Breast epithelium (tissue), 4 donors: Measurements from ENCODE around the gene INTS6. TPM values are rescaled to one million over a fixed set of nuclear protein-coding genes. Genes with fewer than 3 reads are reported as not detected.

Experiments
- DNase-seq, 2 donors: peaks; one replicate each; pipeline ENCODE4 v3.0.0-alpha.2; 2019; ENCODE audit warnings: low spot score in 2 of 2
- H3K27ac ChIP-seq, 2 donors: fragments of 200-600 bp; sonication (generic) in 1 of 2; one replicate each; pipeline ENCODE4 v1.5.1; 2016 to 2019; ENCODE audit warnings: mild to moderate bottlenecking in 1 of 2
- H3K27me3 ChIP-seq, 2 donors: fragments of 200-600 bp; sonication (generic) in 1 of 2; one replicate each; pipeline versions ENCODE4 v1.5.1 to v1.6.0; 2017 to 2019; ENCODE audit warnings: control low read depth in 1 of 2, mild to moderate bottlenecking in 1 of 2
- H3K36me3 ChIP-seq: fragments of 200-600 bp; one replicate; pipeline ENCODE4 v1.5.1; 2019
- H3K4me1 ChIP-seq, 2 donors: fragments of 200-600 bp; sonication (generic); one replicate each; pipeline ENCODE4 v1.5.1; 2016 to 2019; ENCODE audit warnings: control low read depth in 1 of 2
- H3K4me3 ChIP-seq, 3 donors: fragments of 200-600 bp; sonication (generic); 1 replicate in 2 of 3; 2 replicates in 1 of 3; pipeline ENCODE4 v1.5.1; 2016 to 2019; ENCODE audit warnings: mild to moderate bottlenecking in 3 of 3, moderate library complexity in 2 of 3
- H3K9me3 ChIP-seq, 2 donors: fragments of 200-600 bp; sonication (generic) in 1 of 2; one replicate each; pipeline ENCODE4 v1.5.1; 2016 to 2019; ENCODE audit warnings: control low read depth in 1 of 2
- CTCF ChIP-seq, 3 donors: fragments of 450-650 bp; IDR thresholded peaks; one replicate each; pipeline ENCODE4 v1.5.1; 2016 to 2017; ENCODE audit warnings: antibody characterized with exemption in 3 of 3, mild to moderate bottlenecking in 3 of 3, moderate library complexity in 3 of 3
- POLR2A ChIP-seq: fragments of 450-650 bp; IDR thresholded peaks from one replicate; pipeline ENCODE4 v1.6.1; 2016; ENCODE audit warnings: antibody characterized with exemption, mild to moderate bottlenecking, moderate library complexity
- POLR2AphosphoS5 ChIP-seq, 3 donors: sonication (generic); formaldehyde crosslinking; IDR thresholded peaks; one replicate each; pipeline ENCODE4 v1.6.1; 2017; ENCODE audit warnings: antibody characterized with exemption in 3 of 3
- intact Hi-C: fragments of 100-400 bp; cut with DNase I; formaldehyde crosslinking; loops from one replicate; pipeline ENCODE4 v1.15.1; 2023; ENCODE audit warnings: low total_unique reads
- total RNA-seq, 3 donors: library from RNA; depleted of rRNA; stranded (reverse); fragments of >200 nt; gene quantifications; one replicate each; pipeline ENCODE4 v1.1.0, GENCODE V29; 2016

The INTS6 gene
- total RNA-seq, 3 donors from 2014 or later = 31.2 to 76.7 (median 50.5) TPM

DNA sequence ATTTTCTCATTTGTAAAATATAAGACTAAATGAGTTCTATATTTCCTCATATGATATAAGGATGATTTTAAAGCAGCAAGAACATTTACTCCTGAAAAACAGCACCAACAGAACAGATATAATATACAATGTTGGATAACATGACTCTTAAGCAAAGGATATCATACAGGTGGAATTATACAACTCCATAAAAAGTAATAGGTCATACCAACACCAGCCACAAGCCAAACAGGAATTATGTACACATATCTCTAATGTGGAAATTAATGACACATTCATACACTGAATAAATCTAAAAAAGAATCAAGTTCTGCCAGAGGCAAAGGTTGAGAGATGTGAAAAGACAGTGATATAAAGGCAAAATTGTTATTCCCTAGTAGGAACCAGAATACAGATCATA, 25.9 kb downstream of the INTS6 start:
- no peak for DNase-seq
- peaks cover 0 to 7% of the 10 kb centered on the region in 2 donors for H3K4me1 ChIP-seq
- no peaks in the 10 kb centered on the region for H3K27me3 ChIP-seq
- H3K9me3 ChIP-seq = no peaks in the 10 kb centered on the region
- no peak overlapping the region for H3K27ac ChIP-seq
- intact Hi-C loops = no loop called here
- no peaks in the 10 kb centered on the region for H3K36me3 ChIP-seq
- H3K4me3 ChIP-seq = no peak overlapping the region
- TF ChIP-seq POLR2A (no peak), POLR2AphosphoS5 (IDR thresholded peaks at IDR 0.05) (no peak), CTCF (IDR thresholded peaks at IDR 0.05) (no peak)

- intact Hi-C loops = no loop called here
- Histone ChIP-seq H3K4me1 (peaks cover 0 to 7% of the 10 kb centered on the region in 2 donors), H3K36me3 (no peaks in the 10 kb centered on the region), H3K27ac (no peak overlapping the region), H3K9me3 (no peaks in the 10 kb centered on the region), H3K27me3 (no peaks in the 10 kb centered on the region), H3K4me3 (no peak overlapping the region)
- DNase-seq = no peak
- TF ChIP-seq POLR2AphosphoS5 (IDR thresholded peaks at IDR 0.05) = no peak
- no peak for TF ChIP-seq CTCF (IDR thresholded peaks at IDR 0.05)
- no peak for TF ChIP-seq POLR2A
Observed at GRCh38 chr13:51425410-51426042, 27.3 kb downstream of the INTS6 start.

DNA sequence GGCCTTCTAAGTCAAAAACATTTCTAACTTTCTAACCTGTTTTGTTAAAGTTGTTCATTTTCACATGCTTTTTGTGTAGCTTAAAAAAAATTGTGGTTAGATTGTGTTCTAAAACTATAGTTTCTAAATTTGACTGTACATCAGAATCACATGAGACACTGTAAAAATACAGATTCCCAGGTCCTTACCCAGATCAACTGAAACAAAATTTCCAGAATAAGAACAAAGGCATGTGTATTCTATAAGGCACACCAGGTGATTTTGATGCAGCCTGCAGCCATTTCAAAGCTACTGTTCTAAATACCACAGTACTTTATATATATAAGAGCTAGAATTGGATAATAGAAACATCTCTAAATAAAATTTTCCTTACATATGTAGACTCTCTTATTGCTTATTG, 29.1 kb downstream of the INTS6 start:
- intact Hi-C loops = no loop called here
- no peak overlapping the region for H3K4me3 ChIP-seq
- H3K27ac ChIP-seq = no peak overlapping the region
- no peaks in the 10 kb centered on the region for H3K9me3 ChIP-seq
- TF ChIP-seq CTCF (IDR thresholded peaks at IDR 0.05) = no peak
- no peak for TF ChIP-seq POLR2A
- no peak for TF ChIP-seq POLR2AphosphoS5 (IDR thresholded peaks at IDR 0.05)
- H3K4me1 ChIP-seq = peaks cover 0 to 7% of the 10 kb centered on the region in 2 donors
- no peaks in the 10 kb centered on the region for H3K36me3 ChIP-seq
- no peak for DNase-seq
- no peaks in the 10 kb centered on the region for H3K27me3 ChIP-seq

DNA sequence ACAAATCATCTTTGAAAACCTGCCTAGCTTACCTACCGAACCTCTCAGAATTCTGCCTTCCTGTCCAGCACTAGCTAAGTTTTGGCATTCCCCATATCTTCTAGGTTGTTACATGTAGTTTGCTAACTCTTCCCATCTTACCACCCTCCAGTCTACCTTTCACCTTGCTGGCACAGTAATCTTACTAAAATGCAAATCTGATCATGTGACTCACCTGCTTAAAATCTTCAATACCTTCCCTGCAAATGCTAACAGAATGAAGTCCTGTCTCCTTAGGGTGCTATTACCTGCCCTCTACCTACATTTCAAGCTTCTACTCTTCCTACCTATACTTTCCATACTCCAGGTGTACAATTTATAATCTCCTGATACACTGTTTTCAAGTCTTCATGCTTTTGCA, 30.4 kb downstream of the INTS6 start:
- TF ChIP-seq CTCF (IDR thresholded peaks at IDR 0.05) = no peak
- TF ChIP-seq POLR2A = no peak
- no peak for TF ChIP-seq POLR2AphosphoS5 (IDR thresholded peaks at IDR 0.05)
- intact Hi-C loops = no loop called here
- DNase-seq = no peak
- H3K27ac ChIP-seq = no peak overlapping the region
- H3K9me3 ChIP-seq = no peaks in the 10 kb centered on the region
- H3K36me3 ChIP-seq = no peaks in the 10 kb centered on the region
- H3K4me3 ChIP-seq = no peak overlapping the region
- H3K27me3 ChIP-seq = no peaks in the 10 kb centered on the region
- peaks cover 0 to 7% of the 10 kb centered on the region in 2 donors for H3K4me1 ChIP-seq

DNA sequence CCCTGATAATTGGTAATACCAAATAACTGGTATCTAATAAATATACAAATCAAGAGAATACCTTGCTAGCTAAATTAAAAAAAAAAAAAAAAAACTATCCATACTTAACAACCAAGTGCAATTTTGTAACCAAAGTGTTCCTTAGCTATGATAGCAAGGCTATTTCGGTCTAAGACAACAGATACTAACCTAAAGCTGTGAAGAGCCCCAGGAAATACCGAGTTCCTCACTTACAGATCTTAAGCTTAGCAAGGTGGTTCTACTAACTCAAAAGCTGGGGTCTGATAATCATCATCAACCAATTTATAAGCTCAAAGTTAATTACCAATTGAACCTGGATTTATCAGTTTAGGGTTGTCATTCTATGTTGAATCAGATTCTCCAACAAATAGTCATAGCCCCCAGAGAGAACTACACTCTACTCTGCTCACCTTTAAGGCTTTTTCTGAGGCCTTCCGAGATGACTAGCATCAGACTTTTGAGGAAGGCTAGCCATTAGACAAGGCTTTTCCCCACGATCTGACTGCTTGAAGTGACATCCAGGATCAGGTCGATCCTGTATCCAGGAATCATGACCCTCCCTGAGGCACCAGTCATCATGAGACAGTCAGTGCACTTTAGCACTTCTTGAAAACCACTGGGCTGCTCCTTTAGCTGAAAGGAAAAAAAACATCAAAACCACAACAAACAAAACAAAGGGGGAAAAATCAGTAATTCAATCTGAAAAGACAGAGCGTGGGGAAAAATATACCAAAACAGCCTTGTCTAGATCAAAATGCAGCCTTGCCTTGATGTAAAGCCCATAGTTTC, 31.9 kb downstream of the INTS6 start:
- intact Hi-C loops = no loop called here
- TF ChIP-seq CTCF (IDR thresholded peaks at IDR 0.05) (no peak), POLR2A (no peak), POLR2AphosphoS5 (IDR thresholded peaks at IDR 0.05) (no peak)
- no peak for DNase-seq
- H3K36me3 ChIP-seq = no peaks in the 10 kb centered on the region
- H3K4me1 ChIP-seq = peaks cover 0 to 7% of the 10 kb centered on the region in 2 donors
- no peak overlapping the region for H3K4me3 ChIP-seq
- H3K27ac ChIP-seq = no peak overlapping the region
- no peaks in the 10 kb centered on the region for H3K27me3 ChIP-seq
- H3K9me3 ChIP-seq = no peaks in the 10 kb centered on the region
